ENCODE measurements around the gene CLTC.

CLTC gene

DNA sequence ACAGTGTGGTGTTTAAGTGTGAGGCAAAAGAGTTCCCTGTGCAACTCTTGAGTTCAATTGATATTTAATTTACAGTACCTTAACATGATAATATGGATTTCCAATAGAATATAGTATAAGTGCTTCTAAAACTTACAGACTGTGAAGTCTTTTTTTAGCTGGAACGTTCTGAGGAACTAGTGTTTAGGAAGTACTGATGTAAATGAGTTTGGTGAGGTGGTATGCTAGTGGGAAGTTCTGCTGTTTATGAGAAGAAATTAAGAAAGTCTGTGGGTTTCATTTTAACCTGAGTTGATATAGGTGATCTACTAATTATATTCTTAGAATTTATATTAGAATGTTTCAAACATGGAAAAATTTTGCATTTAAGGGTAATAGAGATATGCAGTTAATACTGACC lies 55.5 kb downstream of the CLTC start:
- Histone ChIP-seq H3K9ac (ENCODE audit: low read depth in 1 of 2, low read length in 2 of 2) (no peak overlapping the region), H3K4me3 (ENCODE audit: low read depth in 1 of 2, low read length in 2 of 2) (no peak overlapping the region), H3K36me3 (ENCODE audit: control insufficient read depth in 1 of 2, insufficient read depth in 2 of 2, low read length in 2 of 2) (peaks cover 68 to 79% of the 10 kb centered on the region in 2 donors), H3K27me3 (ENCODE audit: control insufficient read depth in 1 of 2, insufficient read depth in 2 of 2, low read length in 2 of 2) (no peaks in the 10 kb centered on the region), H3K4me1 (ENCODE audit: control insufficient read depth in 1 of 2, insufficient read depth in 2 of 2, low read length in 2 of 2) (peaks cover 13 to 14% of the 10 kb centered on the region in 2 donors), H3K27ac (ENCODE audit: low read depth, low read length) (no peak overlapping the region), H3K9me3 (ENCODE audit: control insufficient read depth in 1 of 2, low read length in 2 of 2) (no peaks in the 10 kb centered on the region)

DNA sequence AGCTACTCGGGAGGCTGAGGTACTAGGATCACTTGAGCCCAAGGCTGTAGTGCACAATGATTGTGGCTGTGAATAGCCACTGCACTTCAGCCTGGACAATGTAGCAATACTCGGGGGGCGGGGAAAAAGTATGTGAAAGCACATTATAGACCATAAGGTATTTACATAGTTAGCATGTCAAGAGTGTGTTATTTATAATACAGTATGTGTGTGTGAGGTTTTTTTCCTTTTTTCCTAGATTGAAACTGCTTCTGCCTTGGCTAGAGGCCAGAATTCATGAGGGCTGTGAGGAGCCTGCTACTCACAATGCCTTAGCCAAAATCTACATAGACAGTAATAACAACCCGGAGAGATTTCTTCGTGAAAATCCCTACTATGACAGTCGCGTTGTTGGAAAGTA lies 57.0 kb downstream of the CLTC start:
- Histone ChIP-seq H3K27ac (ENCODE audit: low read depth, low read length) (no peak overlapping the region), H3K4me1 (ENCODE audit: control insufficient read depth in 1 of 2, insufficient read depth in 2 of 2, low read length in 2 of 2) (peaks cover under 1 to 2% of the 10 kb centered on the region in 2 donors), H3K27me3 (ENCODE audit: control insufficient read depth in 1 of 2, insufficient read depth in 2 of 2, low read length in 2 of 2) (no peaks in the 10 kb centered on the region), H3K9ac (ENCODE audit: low read depth in 1 of 2, low read length in 2 of 2) (no peak overlapping the region), H3K4me3 (ENCODE audit: low read depth in 1 of 2, low read length in 2 of 2) (no peak overlapping the region), H3K9me3 (ENCODE audit: control insufficient read depth in 1 of 2, low read length in 2 of 2) (no peaks in the 10 kb centered on the region), H3K36me3 (ENCODE audit: control insufficient read depth in 1 of 2, insufficient read depth in 2 of 2, low read length in 2 of 2) (peaks cover 71 to 84% of the 10 kb centered on the region in 2 donors)

DNA sequence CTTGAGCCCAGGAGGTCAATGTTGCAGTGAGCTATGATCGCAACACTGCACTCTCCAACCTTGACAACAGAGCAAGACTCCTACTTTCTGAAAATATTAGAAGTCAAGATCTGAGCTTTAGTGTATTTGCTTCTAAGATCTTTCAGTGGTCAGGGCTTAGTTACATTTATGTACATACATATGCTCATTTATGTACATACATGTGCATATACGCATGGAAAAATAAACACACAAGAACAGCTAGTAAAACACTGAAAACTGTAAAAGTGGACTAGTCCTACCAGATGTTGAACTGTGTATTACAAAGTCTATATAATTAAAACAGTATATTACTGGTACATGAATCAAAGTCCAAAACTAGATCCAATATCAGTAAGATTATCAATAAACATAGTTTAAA lies 59.2 kb downstream of the CLTC start:
- Histone ChIP-seq H3K36me3 (ENCODE audit: control insufficient read depth in 1 of 2, insufficient read depth in 2 of 2, low read length in 2 of 2) (peaks cover 83 to 95% of the 10 kb centered on the region in 2 donors), H3K9me3 (ENCODE audit: control insufficient read depth in 1 of 2, low read length in 2 of 2) (no peaks in the 10 kb centered on the region), H3K27ac (ENCODE audit: low read depth, low read length) (no peak overlapping the region), H3K27me3 (ENCODE audit: control insufficient read depth in 1 of 2, insufficient read depth in 2 of 2, low read length in 2 of 2) (no peaks in the 10 kb centered on the region), H3K4me1 (ENCODE audit: control insufficient read depth in 1 of 2, insufficient read depth in 2 of 2, low read length in 2 of 2) (peaks cover 0 to 5% of the 10 kb centered on the region in 2 donors), H3K9ac (ENCODE audit: low read depth in 1 of 2, low read length in 2 of 2) (no peak overlapping the region), H3K4me3 (ENCODE audit: low read depth in 1 of 2, low read length in 2 of 2) (no peak overlapping the region)

DNA sequence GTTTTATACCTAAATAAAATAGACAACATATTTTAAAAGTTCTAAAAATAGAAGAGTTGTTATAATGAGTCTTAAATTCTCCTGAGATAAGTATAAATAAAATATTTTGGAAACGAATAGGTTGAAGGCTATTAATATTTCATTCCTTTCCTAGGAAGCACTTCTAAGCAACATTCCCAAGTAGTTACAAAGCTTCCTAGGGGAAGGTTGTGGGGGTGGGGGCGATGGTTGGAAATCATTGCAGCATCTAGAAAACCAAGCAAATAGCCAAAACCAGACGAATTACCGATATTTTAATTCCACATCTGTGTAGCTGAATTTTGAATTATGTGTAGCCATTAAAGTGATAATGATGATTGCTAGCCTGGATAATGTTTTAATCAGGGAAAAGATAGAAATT lies 60.6 kb downstream of the CLTC start:
- Histone ChIP-seq H3K36me3 (ENCODE audit: control insufficient read depth in 1 of 2, insufficient read depth in 2 of 2, low read length in 2 of 2) (peaks cover 70 to 95% of the 10 kb centered on the region in 2 donors), H3K4me1 (ENCODE audit: control insufficient read depth in 1 of 2, insufficient read depth in 2 of 2, low read length in 2 of 2) (peaks cover 0 to 5% of the 10 kb centered on the region in 2 donors), H3K9me3 (ENCODE audit: control insufficient read depth in 1 of 2, low read length in 2 of 2) (no peaks in the 10 kb centered on the region), H3K27me3 (ENCODE audit: control insufficient read depth in 1 of 2, insufficient read depth in 2 of 2, low read length in 2 of 2) (no peaks in the 10 kb centered on the region), H3K27ac (ENCODE audit: low read depth, low read length) (no peak overlapping the region), H3K4me3 (ENCODE audit: low read depth in 1 of 2, low read length in 2 of 2) (no peak overlapping the region), H3K9ac (ENCODE audit: low read depth in 1 of 2, low read length in 2 of 2) (no peak overlapping the region)

DNA sequence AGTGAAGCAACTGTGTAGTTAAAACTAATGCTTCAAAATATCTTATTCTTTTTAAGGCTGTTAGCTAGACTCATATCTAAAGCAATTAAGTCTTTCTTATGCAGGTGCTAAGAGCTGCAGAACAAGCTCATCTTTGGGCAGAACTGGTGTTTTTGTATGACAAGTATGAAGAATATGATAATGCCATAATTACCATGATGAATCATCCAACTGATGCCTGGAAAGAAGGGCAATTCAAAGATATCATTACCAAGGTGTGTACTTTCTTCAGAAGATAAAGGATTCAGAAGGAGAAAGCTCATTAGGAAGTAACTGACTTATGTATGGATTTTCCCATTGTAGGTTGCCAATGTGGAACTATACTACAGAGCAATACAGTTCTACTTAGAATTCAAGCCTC lies 63.6 kb downstream of the CLTC start:
- no peak overlapping the region for H3K27ac ChIP-seq (ENCODE audit: low read depth, low read length)
- H3K9me3 ChIP-seq (ENCODE audit: control insufficient read depth in 1 of 2, low read length in 2 of 2) = no peaks in the 10 kb centered on the region
- no peak overlapping the region for H3K4me3 ChIP-seq (ENCODE audit: low read depth in 1 of 2, low read length in 2 of 2)
- H3K4me1 ChIP-seq (ENCODE audit: control insufficient read depth in 1 of 2, insufficient read depth in 2 of 2, low read length in 2 of 2) = peaks cover 0 to 5% of the 10 kb centered on the region in 2 donors
- H3K27me3 ChIP-seq (ENCODE audit: control insufficient read depth in 1 of 2, insufficient read depth in 2 of 2, low read length in 2 of 2) = no peaks in the 10 kb centered on the region
- H3K36me3 ChIP-seq (ENCODE audit: control insufficient read depth in 1 of 2, insufficient read depth in 2 of 2, low read length in 2 of 2) = peaks cover 69 to 93% of the 10 kb centered on the region in 2 donors
- H3K9ac ChIP-seq (ENCODE audit: low read depth in 1 of 2, low read length in 2 of 2) = no peak overlapping the region

DNA sequence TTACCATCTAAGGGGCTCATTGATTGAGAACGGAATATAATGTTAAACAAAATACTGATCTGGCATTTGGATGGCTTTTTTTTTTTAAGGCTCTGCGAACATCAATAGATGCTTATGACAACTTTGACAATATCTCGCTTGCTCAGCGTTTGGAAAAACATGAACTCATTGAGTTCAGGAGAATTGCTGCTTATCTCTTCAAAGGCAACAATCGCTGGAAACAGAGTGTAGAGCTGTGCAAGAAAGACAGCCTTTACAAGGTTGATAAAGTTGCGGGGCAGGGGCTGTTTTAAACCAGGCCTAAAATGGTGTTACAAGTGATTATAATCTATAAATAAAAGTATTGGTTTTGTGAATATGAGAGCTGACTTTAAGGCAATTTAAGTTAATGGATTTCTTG lies 65.3 kb downstream of the CLTC start:
- Histone ChIP-seq H3K9ac (ENCODE audit: low read depth in 1 of 2, low read length in 2 of 2) (no peak overlapping the region), H3K4me1 (ENCODE audit: control insufficient read depth in 1 of 2, insufficient read depth in 2 of 2, low read length in 2 of 2) (peaks cover 0 to 5% of the 10 kb centered on the region in 2 donors), H3K4me3 (ENCODE audit: low read depth in 1 of 2, low read length in 2 of 2) (no peak overlapping the region), H3K27ac (ENCODE audit: low read depth, low read length) (no peak overlapping the region), H3K36me3 (ENCODE audit: control insufficient read depth in 1 of 2, insufficient read depth in 2 of 2, low read length in 2 of 2) (peaks cover 57 to 97% of the 10 kb centered on the region in 2 donors), H3K27me3 (ENCODE audit: control insufficient read depth in 1 of 2, insufficient read depth in 2 of 2, low read length in 2 of 2) (no peaks in the 10 kb centered on the region), H3K9me3 (ENCODE audit: control insufficient read depth in 1 of 2, low read length in 2 of 2) (no peaks in the 10 kb centered on the region)

DNA sequence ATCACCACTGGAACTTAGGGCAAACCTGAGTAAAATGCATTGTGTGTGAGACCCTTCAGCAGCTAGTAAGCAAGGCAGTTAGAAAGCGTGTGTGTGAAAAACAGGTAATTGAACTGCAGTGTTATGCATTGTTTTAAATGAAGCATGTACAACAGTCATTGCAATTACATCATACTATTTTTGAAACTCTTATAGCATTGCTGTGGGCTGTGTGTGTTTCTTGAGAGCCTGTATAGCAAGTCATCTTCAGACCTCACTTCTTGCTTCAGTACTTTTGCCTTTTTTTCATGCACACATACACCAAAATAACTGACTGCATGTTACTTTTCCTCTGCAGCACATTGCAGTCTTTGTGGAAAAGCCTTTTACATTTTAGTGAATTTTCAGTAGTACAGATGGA lies 68.3 kb downstream of the CLTC start:
- peaks cover 36 to 89% of the 10 kb centered on the region in 2 donors for H3K36me3 ChIP-seq (ENCODE audit: control insufficient read depth in 1 of 2, insufficient read depth in 2 of 2, low read length in 2 of 2)

DNA sequence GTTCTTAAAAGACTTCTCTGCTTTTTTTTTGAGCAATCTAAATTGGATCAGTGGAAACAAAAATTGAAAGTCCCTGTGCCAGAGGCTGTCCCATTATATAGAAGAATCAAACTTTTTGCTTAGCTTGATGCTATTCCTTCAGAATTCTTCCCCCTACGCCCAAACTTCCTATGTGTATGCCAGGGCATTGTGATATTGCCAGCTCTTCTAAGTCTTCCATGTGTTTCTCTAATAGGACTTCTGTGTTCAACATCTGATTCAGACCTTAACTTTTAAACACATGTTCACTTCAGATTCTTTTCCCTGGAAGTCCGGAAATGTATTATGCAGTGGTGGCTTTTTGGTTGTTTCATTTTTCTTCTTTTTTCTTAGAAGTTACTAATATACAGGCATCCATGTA lies 68.8 kb downstream of the CLTC start:
- Histone ChIP-seq H3K27ac (ENCODE audit: low read depth, low read length) (no peak overlapping the region), H3K9ac (ENCODE audit: low read depth in 1 of 2, low read length in 2 of 2) (no peak overlapping the region)

More for the DNA sequence above, 68.3 kb downstream of the CLTC start:
- H3K4me3 ChIP-seq (ENCODE audit: low read depth in 1 of 2, low read length in 2 of 2) = no peak overlapping the region
- no peaks in the 10 kb centered on the region for H3K27me3 ChIP-seq (ENCODE audit: control insufficient read depth in 1 of 2, insufficient read depth in 2 of 2, low read length in 2 of 2)
- no peak overlapping the region for H3K27ac ChIP-seq (ENCODE audit: low read depth, low read length)
- H3K4me1 ChIP-seq (ENCODE audit: control insufficient read depth in 1 of 2, insufficient read depth in 2 of 2, low read length in 2 of 2) = peaks cover 0 to 5% of the 10 kb centered on the region in 2 donors
- H3K9me3 ChIP-seq (ENCODE audit: control insufficient read depth in 1 of 2, low read length in 2 of 2) = no peaks in the 10 kb centered on the region
- H3K9ac ChIP-seq (ENCODE audit: low read depth in 1 of 2, low read length in 2 of 2) = no peak overlapping the region

DNA sequence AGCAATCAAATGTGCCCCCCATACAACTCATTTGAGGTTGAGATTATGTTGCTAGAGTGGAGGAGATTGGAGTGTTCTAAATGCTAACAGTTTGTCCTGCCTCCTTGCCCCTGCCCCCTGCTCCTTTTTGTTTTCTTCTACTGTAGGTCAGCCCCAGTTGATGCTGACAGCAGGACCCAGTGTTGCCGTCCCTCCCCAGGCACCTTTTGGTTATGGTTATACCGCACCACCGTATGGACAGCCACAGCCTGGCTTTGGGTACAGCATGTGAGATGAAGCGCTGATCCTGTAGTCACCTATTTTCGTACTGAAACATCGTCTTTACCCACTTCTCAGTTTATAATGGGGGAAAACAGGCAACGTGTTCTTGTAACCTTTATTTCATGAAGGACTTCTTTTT lies 73.9 kb downstream of the CLTC start:
- no peak overlapping the region for H3K27ac ChIP-seq (ENCODE audit: low read depth, low read length)
- no peaks in the 10 kb centered on the region for H3K9me3 ChIP-seq (ENCODE audit: control insufficient read depth in 1 of 2, low read length in 2 of 2)
- no peaks in the 10 kb centered on the region for H3K27me3 ChIP-seq (ENCODE audit: control insufficient read depth in 1 of 2, insufficient read depth in 2 of 2, low read length in 2 of 2)
- peaks cover 4 to 17% of the 10 kb centered on the region in 2 donors for H3K4me1 ChIP-seq (ENCODE audit: control insufficient read depth in 1 of 2, insufficient read depth in 2 of 2, low read length in 2 of 2)
- no peak overlapping the region for H3K4me3 ChIP-seq (ENCODE audit: low read depth in 1 of 2, low read length in 2 of 2)
- no peak overlapping the region for H3K9ac ChIP-seq (ENCODE audit: low read depth in 1 of 2, low read length in 2 of 2)
- peaks cover 28 to 87% of the 10 kb centered on the region in 2 donors for H3K36me3 ChIP-seq (ENCODE audit: control insufficient read depth in 1 of 2, insufficient read depth in 2 of 2, low read length in 2 of 2)

More for the DNA sequence above, 68.8 kb downstream of the CLTC start:
- H3K4me3 ChIP-seq (ENCODE audit: low read depth in 1 of 2, low read length in 2 of 2) = no peak overlapping the region
- H3K9me3 ChIP-seq (ENCODE audit: control insufficient read depth in 1 of 2, low read length in 2 of 2) = no peaks in the 10 kb centered on the region
- peaks cover 0 to 2% of the 10 kb centered on the region in 2 donors for H3K4me1 ChIP-seq (ENCODE audit: control insufficient read depth in 1 of 2, insufficient read depth in 2 of 2, low read length in 2 of 2)
- H3K36me3 ChIP-seq (ENCODE audit: control insufficient read depth in 1 of 2, insufficient read depth in 2 of 2, low read length in 2 of 2) = peaks cover 35 to 88% of the 10 kb centered on the region in 2 donors
- H3K27me3 ChIP-seq (ENCODE audit: control insufficient read depth in 1 of 2, insufficient read depth in 2 of 2, low read length in 2 of 2) = no peaks in the 10 kb centered on the region

DNA sequence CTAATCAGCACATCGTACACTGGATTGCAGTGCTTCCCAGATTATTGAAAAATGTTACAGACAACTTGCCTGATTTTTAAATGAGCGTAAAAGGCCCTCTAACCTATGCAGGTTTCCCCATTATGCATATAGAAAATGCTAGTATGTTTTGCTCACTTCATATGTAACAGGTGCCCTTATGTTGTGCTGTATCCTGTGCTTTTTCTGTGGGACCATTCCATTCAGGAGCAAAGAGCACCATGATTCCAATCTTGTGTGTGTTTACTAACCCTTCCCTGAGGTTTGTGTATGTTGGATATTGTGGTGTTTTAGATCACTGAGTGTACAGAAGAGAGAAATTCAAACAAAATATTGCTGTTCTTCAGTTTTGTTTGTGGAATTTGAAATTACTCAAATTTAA lies 74.6 kb downstream of the CLTC start:
- H3K9ac ChIP-seq (ENCODE audit: low read depth in 1 of 2, low read length in 2 of 2) = no peak overlapping the region
- peaks cover 28 to 87% of the 10 kb centered on the region in 2 donors for H3K36me3 ChIP-seq (ENCODE audit: control insufficient read depth in 1 of 2, insufficient read depth in 2 of 2, low read length in 2 of 2)
- no peaks in the 10 kb centered on the region for H3K9me3 ChIP-seq (ENCODE audit: control insufficient read depth in 1 of 2, low read length in 2 of 2)
- no peaks in the 10 kb centered on the region for H3K27me3 ChIP-seq (ENCODE audit: control insufficient read depth in 1 of 2, insufficient read depth in 2 of 2, low read length in 2 of 2)
- peaks cover 4 to 17% of the 10 kb centered on the region in 2 donors for H3K4me1 ChIP-seq (ENCODE audit: control insufficient read depth in 1 of 2, insufficient read depth in 2 of 2, low read length in 2 of 2)
- no peak overlapping the region for H3K4me3 ChIP-seq (ENCODE audit: low read depth in 1 of 2, low read length in 2 of 2)
- H3K27ac ChIP-seq (ENCODE audit: low read depth, low read length) = no peak overlapping the region
